ENCODE measurements around the gene TRAPPC2L.

DNA sequence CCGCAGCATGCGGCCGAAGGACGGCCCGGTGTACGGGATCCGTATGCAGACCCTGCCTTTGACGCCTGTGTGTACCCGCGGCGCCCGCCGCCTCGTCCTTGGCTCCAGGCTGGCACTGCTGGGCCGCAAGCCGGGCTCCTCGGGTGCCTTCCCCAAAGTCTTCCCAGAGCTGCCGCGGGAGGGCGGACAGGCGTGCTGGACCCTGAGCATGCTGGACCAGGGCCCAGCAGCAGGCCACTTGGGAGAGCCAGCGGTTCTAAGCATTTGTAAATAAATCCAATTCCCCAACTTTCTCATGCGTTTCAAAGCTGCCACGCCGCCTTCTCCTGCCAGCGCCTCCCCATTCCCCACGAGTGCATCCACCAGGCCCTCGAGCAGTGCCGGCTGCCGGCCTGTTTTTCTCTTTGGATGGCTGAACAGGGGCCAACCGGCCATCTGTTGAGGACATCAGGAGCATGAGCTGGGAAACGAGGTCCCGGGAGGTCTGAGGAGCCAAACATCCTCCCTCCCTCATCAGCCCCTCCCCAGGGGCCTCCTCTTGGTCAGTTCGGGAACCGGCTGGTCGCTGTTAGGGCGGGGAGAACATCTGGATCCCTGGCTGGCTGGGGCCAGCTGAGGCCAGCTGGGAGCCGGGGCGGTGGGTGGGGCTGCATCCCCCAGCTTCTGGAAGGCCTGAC is 30.1 kb downstream of the TRAPPC2L start:
- TF ChIP-seq EZH2 (IDR thresholded peaks at IDR 0.05; ENCODE audit: low read depth, unreplicated experiment): no peak
- TF ChIP-seq, protein P1, sequence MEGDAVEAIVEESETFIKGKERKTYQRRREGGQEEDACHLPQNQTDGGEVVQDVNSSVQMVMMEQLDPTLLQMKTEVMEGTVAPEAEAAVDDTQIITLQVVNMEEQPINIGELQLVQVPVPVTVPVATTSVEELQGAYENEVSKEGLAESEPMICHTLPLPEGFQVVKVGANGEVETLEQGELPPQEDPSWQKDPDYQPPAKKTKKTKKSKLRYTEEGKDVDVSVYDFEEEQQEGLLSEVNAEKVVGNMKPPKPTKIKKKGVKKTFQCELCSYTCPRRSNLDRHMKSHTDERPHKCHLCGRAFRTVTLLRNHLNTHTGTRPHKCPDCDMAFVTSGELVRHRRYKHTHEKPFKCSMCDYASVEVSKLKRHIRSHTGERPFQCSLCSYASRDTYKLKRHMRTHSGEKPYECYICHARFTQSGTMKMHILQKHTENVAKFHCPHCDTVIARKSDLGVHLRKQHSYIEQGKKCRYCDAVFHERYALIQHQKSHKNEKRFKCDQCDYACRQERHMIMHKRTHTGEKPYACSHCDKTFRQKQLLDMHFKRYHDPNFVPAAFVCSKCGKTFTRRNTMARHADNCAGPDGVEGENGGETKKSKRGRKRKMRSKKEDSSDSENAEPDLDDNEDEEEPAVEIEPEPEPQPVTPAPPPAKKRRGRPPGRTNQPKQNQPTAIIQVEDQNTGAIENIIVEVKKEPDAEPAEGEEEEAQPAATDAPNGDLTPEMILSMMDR (conservative IDR thresholded peaks at IDR 0.05; ENCODE audit: low read depth in 2 of 2): no peak
- no peak for TF ChIP-seq EZH2phosphoT487 (IDR thresholded peaks at IDR 0.05; ENCODE audit: unreplicated experiment)
